ENCODE results near the gene SEMA4B. TPM values are rescaled to one million over a fixed set of nuclear protein-coding genes. Genes with fewer than 3 reads are reported as not detected.

The SEMA4B gene
- total RNA-seq, 1 donor from 2014 or later, result 31.8 TPM

- no peak for DNase-seq
- peaks cover 10% of the 10 kb centered on the region for H3K27me3 Mint-ChIP-seq (ENCODE audit: unreplicated experiment)
- peak overlapping the region; percentile 68 for H3K27ac Mint-ChIP-seq (ENCODE audit: unreplicated experiment)
- peak overlapping the region; percentile 90 for H3K4me3 Mint-ChIP-seq (ENCODE audit: unreplicated experiment)
- peaks cover 6% of the 10 kb centered on the region for H3K9me3 Mint-ChIP-seq (ENCODE audit: unreplicated experiment)
- no peaks in the 10 kb centered on the region for H3K36me3 Mint-ChIP-seq (ENCODE audit: unreplicated experiment)
- TF ChIP-seq CTCF (IDR thresholded peaks at IDR 0.05; ENCODE audit: partially characterized antibody, unreplicated experiment), result no peak
- H3K4me1 Mint-ChIP-seq (ENCODE audit: low read depth, unreplicated experiment), result peaks cover 5% of the 10 kb centered on the region
These were observed 498 bp upstream of the SEMA4B start for GRCh38 chr15:90200534-90201129.

- peak; percentile 55 for DNase-seq
- H3K27me3 Mint-ChIP-seq (ENCODE audit: unreplicated experiment), result peaks cover 10% of the 10 kb centered on the region
- H3K36me3 Mint-ChIP-seq (ENCODE audit: unreplicated experiment), result no peaks in the 10 kb centered on the region
- peaks cover 5% of the 10 kb centered on the region for H3K4me1 Mint-ChIP-seq (ENCODE audit: low read depth, unreplicated experiment)
- H3K9me3 Mint-ChIP-seq (ENCODE audit: unreplicated experiment), result peaks cover 7% of the 10 kb centered on the region
- H3K4me3 Mint-ChIP-seq (ENCODE audit: unreplicated experiment), result peak overlapping the region; percentile 97
- H3K27ac Mint-ChIP-seq (ENCODE audit: unreplicated experiment), result peak overlapping the region; percentile 80
- no peak for TF ChIP-seq CTCF (IDR thresholded peaks at IDR 0.05; ENCODE audit: partially characterized antibody, unreplicated experiment)
These were observed 830 bp downstream of the SEMA4B start for GRCh38 chr15:90201944-90202375.

GRCh38 chr15:90202929-90203328, 1.8 kb downstream of the SEMA4B start:
- peaks cover 10% of the 10 kb centered on the region for H3K27me3 Mint-ChIP-seq (ENCODE audit: unreplicated experiment)
- H3K4me1 Mint-ChIP-seq (ENCODE audit: low read depth, unreplicated experiment), result peaks cover 5% of the 10 kb centered on the region
- H3K4me3 Mint-ChIP-seq (ENCODE audit: unreplicated experiment), result peak overlapping the region; percentile 97
- no peak for DNase-seq
- H3K27ac Mint-ChIP-seq (ENCODE audit: unreplicated experiment), result no peak overlapping the region
- H3K36me3 Mint-ChIP-seq (ENCODE audit: unreplicated experiment), result no peaks in the 10 kb centered on the region
- H3K9me3 Mint-ChIP-seq (ENCODE audit: unreplicated experiment), result peaks cover 7% of the 10 kb centered on the region
- no peak for TF ChIP-seq CTCF (IDR thresholded peaks at IDR 0.05; ENCODE audit: partially characterized antibody, unreplicated experiment)

GRCh38 chr15:90203473-90203872, 2.3 kb downstream of the SEMA4B start:
- H3K4me3 Mint-ChIP-seq (ENCODE audit: unreplicated experiment), result no peak overlapping the region
- no peaks in the 10 kb centered on the region for H3K36me3 Mint-ChIP-seq (ENCODE audit: unreplicated experiment)
- TF ChIP-seq CTCF (IDR thresholded peaks at IDR 0.05; ENCODE audit: partially characterized antibody, unreplicated experiment), result no peak

GRCh38 chr15:90203922-90204321, 2.8 kb downstream of the SEMA4B start:
- peaks cover 5% of the 10 kb centered on the region for H3K9me3 Mint-ChIP-seq (ENCODE audit: unreplicated experiment)
- H3K4me3 Mint-ChIP-seq (ENCODE audit: unreplicated experiment), result no peak overlapping the region

More at GRCh38 chr15:90203473-90203872, 2.3 kb downstream of the SEMA4B start:
- Mint-ChIP-seq H3K9me3 (ENCODE audit: unreplicated experiment) (peaks cover 5% of the 10 kb centered on the region), H3K27ac (ENCODE audit: unreplicated experiment) (no peak overlapping the region), H3K4me1 (ENCODE audit: low read depth, unreplicated experiment) (peaks cover 5% of the 10 kb centered on the region), H3K27me3 (ENCODE audit: unreplicated experiment) (peaks cover 10% of the 10 kb centered on the region)
- no peak for DNase-seq

More at GRCh38 chr15:90203922-90204321, 2.8 kb downstream of the SEMA4B start:
- TF ChIP-seq CTCF (IDR thresholded peaks at IDR 0.05; ENCODE audit: partially characterized antibody, unreplicated experiment), result no peak
- DNase-seq, result no peak
- no peak overlapping the region for H3K27ac Mint-ChIP-seq (ENCODE audit: unreplicated experiment)
- H3K36me3 Mint-ChIP-seq (ENCODE audit: unreplicated experiment), result no peaks in the 10 kb centered on the region
- H3K4me1 Mint-ChIP-seq (ENCODE audit: low read depth, unreplicated experiment), result peaks cover 5% of the 10 kb centered on the region
- H3K27me3 Mint-ChIP-seq (ENCODE audit: unreplicated experiment), result peaks cover 10% of the 10 kb centered on the region
